PC-3 (cell line): ENCODE results near the gene POLR2J.
"Not testable (repeated sequence)": the region's sequence is repeated elsewhere in the genome, so short reads cannot be mapped to it uniquely, and the experiment has no call there.

Source experiments
- EZH2 ChIP-seq: fragments of 300-600 bp; sonication (generic); IDR thresholded peaks from one replicate; pipeline ENCODE4 v1.6.1; 2017; ENCODE audit warnings: antibody characterized with exemption, mild to moderate bottlenecking, low read length; ENCODE audit not compliant: unreplicated experiment
- TF ChIP-seq, protein P1 (sequence below): fragments of 300-600 bp; sonication (generic); conservative IDR thresholded peaks from 2 replicates; pipeline ENCODE4 v1.5.1; 2017; ENCODE audit warnings: antibody characterized with exemption, low read depth, mild to moderate bottlenecking, low read length

- TF ChIP-seq, protein P1, sequence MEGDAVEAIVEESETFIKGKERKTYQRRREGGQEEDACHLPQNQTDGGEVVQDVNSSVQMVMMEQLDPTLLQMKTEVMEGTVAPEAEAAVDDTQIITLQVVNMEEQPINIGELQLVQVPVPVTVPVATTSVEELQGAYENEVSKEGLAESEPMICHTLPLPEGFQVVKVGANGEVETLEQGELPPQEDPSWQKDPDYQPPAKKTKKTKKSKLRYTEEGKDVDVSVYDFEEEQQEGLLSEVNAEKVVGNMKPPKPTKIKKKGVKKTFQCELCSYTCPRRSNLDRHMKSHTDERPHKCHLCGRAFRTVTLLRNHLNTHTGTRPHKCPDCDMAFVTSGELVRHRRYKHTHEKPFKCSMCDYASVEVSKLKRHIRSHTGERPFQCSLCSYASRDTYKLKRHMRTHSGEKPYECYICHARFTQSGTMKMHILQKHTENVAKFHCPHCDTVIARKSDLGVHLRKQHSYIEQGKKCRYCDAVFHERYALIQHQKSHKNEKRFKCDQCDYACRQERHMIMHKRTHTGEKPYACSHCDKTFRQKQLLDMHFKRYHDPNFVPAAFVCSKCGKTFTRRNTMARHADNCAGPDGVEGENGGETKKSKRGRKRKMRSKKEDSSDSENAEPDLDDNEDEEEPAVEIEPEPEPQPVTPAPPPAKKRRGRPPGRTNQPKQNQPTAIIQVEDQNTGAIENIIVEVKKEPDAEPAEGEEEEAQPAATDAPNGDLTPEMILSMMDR: not testable (repeated sequence)
- not testable (repeated sequence) for TF ChIP-seq EZH2
These were observed 26.8 kb upstream of the POLR2J start for GRCh38 chr7:102505298-102506185.
